Esophagus squamous epithelium (tissue), 4 donors: ENCODE data around the gene TEX52.

ENCODE experiments used
- CTCF ChIP-seq, 6 experiments: fragments of 450-650 bp in 4 of 6; fragments of 200-600 bp in 2 of 6; sonication (generic) in 2 of 6; IDR thresholded peaks; one replicate each; pipeline ENCODE4 v1.5.1; 2016 to 2019; ENCODE audit warnings: antibody characterized with exemption in 6 of 6, mild to moderate bottlenecking in 4 of 6, moderate library complexity in 4 of 6
- POLR2A ChIP-seq, 4 donors: fragments of 450-650 bp; IDR thresholded peaks; one replicate each; pipeline ENCODE4 v1.6.1; 2017; ENCODE audit warnings: antibody characterized with exemption in 4 of 4, mild to moderate bottlenecking in 4 of 4, moderate library complexity in 3 of 4

- no peak for TF ChIP-seq CTCF (IDR thresholded peaks at IDR 0.05)
- TF ChIP-seq POLR2A (IDR thresholded peaks at IDR 0.05): peak in 1 of 4 donors; percentile 5
Observed at GRCh38 chr12:2891240-2892053, 34.6 kb upstream of the TEX52 start.
